ENCODE measurements around the gene CAPN12. TPM values are rescaled to one million over a fixed set of nuclear protein-coding genes. Genes with fewer than 3 reads are reported as not detected.

The CAPN12 gene
- total RNA-seq, 1 donor from 2014 or later = 12.4 TPM

DNA sequence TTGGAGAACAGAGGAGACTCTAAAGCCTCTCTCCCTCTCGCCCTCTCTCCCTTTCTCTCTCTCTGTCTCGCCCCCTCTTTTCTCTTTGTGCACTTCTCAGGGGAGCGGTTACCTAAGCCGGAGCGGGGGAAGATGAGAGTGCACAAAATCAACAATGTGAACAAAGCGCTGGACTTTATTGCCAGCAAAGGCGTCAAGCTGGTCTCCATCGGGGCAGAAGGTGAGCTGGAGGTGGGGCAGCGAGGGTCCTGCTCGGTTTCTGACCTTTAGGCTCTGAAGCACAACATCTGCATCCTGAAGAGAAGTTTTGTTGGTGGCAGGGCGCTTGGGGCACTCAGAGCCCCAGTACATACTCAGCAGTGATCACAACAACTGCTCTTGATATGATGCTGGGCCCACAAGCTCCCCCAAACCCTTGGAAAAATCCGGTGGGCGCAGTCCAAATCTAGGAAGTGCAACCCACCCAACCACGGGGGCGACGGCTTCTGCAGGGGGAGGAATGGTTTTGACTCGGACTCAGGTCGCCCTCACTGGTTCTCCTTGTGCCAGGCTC lies 43.3 kb downstream of the CAPN12 start:
- TF ChIP-seq, protein P1, sequence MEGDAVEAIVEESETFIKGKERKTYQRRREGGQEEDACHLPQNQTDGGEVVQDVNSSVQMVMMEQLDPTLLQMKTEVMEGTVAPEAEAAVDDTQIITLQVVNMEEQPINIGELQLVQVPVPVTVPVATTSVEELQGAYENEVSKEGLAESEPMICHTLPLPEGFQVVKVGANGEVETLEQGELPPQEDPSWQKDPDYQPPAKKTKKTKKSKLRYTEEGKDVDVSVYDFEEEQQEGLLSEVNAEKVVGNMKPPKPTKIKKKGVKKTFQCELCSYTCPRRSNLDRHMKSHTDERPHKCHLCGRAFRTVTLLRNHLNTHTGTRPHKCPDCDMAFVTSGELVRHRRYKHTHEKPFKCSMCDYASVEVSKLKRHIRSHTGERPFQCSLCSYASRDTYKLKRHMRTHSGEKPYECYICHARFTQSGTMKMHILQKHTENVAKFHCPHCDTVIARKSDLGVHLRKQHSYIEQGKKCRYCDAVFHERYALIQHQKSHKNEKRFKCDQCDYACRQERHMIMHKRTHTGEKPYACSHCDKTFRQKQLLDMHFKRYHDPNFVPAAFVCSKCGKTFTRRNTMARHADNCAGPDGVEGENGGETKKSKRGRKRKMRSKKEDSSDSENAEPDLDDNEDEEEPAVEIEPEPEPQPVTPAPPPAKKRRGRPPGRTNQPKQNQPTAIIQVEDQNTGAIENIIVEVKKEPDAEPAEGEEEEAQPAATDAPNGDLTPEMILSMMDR (IDR thresholded peaks at IDR 0.05) = no peak
- Mint-ChIP-seq H3K27me3 (no peaks in the 10 kb centered on the region), H3K4me3 (no peak overlapping the region), H3K4me1 (peaks cover 11% of the 10 kb centered on the region), H3K36me3 (ENCODE audit: low read depth) (peaks cover 58% of the 10 kb centered on the region), H3K27ac (peak overlapping the region; percentile 24), H3K9me3 (no peaks in the 10 kb centered on the region)
- intact Hi-C loops (cut with micrococcal nuclease) = no loop called here
- ChIA-PET POLR2A (no interaction called here), CTCF (no interaction called here)
- DNase-seq (no peak), ATAC-seq (ENCODE audit: low read depth) (no peak)

DNA sequence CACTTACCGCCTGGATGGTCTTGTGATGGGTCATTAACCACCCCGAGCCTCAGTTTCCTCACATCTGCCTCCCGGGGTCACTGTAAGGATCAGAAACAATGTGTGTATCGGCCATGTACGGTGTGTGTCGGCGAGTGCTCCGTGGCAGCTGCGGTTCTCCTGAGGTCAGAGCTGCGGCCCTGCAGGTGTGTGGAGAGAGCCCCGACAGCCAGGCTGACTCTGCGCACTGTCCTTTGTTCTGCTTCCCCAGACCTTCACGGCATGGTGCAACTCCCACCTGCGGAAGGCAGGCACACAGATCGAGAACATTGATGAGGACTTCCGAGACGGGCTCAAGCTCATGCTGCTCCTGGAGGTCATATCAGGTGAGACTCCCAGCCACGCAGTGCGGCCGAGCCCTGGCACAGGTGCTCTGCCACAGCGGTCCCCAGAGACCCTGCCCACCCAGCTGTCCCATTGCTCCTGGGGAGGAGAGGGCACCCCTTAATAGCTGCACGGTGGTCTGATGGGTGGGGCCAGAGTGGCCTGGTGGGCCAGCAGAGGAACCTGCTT lies 43.8 kb downstream of the CAPN12 start:
- Mint-ChIP-seq H3K4me3 (no peak overlapping the region), H3K27ac (peak overlapping the region; percentile 24), H3K36me3 (ENCODE audit: low read depth) (peaks cover 53% of the 10 kb centered on the region), H3K4me1 (peaks cover 17% of the 10 kb centered on the region), H3K27me3 (no peaks in the 10 kb centered on the region), H3K9me3 (no peaks in the 10 kb centered on the region)
- CTCF ChIA-PET = no interaction called here
- ATAC-seq (ENCODE audit: low read depth) (no peak), DNase-seq (no peak)
- TF ChIP-seq, protein P1 (IDR thresholded peaks at IDR 0.05) = no peak
- POLR2A ChIA-PET = interaction anchor here (0.7 kb wide), 1 partner anchor 35 kb away, joined by 3 read pairs; no protein-coding TSS in a partner anchor
- intact Hi-C loops (cut with micrococcal nuclease) = no loop called here

DNA sequence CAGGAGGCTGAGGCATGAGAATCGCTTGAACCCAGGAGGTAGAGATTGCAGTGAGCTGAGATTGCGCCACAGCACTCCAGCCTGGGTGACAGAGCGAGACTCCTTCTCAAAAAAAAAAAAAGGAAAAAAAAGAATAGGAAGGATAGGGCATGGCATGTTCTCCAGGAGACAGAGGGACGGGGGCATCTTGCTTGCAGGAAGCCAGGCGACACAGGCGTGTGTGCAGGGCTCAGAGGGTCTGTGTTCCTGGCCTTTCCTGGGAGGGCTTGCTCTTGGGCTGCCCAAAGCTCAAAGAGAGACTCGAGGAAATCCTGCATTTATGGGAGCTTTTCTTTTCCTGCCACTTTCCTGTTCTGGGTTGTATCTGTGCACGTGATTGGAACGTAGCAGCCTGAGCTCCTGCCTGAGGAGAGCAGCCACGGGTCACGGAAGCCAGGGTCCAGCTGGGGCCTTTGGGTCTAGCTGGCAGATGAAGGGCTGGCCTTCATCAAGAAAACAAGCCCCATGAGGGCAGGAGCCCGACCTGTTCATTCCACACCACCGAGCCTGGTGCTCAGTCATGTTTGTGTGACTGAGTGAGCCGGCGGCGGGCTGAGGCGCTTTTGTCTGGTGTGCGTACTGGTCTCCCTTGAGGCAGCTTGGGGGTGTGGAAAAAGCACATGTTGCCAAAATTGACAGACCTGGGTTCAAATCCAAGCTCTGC lies 44.5 kb downstream of the CAPN12 start:
- no peak for DNase-seq
- Mint-ChIP-seq H3K27ac (no peak overlapping the region), H3K27me3 (no peaks in the 10 kb centered on the region), H3K4me1 (peaks cover 23% of the 10 kb centered on the region), H3K9me3 (no peaks in the 10 kb centered on the region), H3K4me3 (no peak overlapping the region), H3K36me3 (ENCODE audit: low read depth) (peaks cover 49% of the 10 kb centered on the region)
- ChIA-PET CTCF (no interaction called here), POLR2A (interaction anchor here (0.7 kb wide), 1 partner anchor 36 kb away, joined by 3 read pairs; no protein-coding TSS in a partner anchor)
- intact Hi-C loops (cut with micrococcal nuclease) = no loop called here
- no peak for ATAC-seq (ENCODE audit: low read depth)
- TF ChIP-seq, protein P1 (IDR thresholded peaks at IDR 0.05) = no peak

DNA sequence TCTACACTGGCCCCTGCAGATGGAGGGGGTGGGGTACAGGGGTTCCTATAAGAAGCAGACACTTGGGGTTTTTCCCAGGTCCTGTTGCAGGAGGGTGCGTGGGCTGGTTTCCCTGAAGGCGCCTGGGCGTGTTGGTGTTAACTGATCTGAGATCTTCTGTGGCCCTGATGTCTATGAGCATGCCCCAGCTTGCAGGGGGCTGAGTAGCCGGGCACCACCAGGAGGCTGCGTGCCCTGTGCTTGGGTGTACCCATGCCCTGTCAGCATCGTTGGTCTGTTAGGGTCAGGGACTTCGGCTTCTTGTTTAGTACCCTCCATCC lies 45.3 kb downstream of the CAPN12 start:
- ATAC-seq (ENCODE audit: low read depth) = no peak
- Mint-ChIP-seq H3K36me3 (ENCODE audit: low read depth) (peaks cover 41% of the 10 kb centered on the region), H3K4me1 (peaks cover 31% of the 10 kb centered on the region), H3K27me3 (no peaks in the 10 kb centered on the region), H3K27ac (no peak overlapping the region), H3K4me3 (no peak overlapping the region), H3K9me3 (no peaks in the 10 kb centered on the region)
- ChIA-PET CTCF (no interaction called here), POLR2A (no interaction called here)
- DNase-seq = no peak
- TF ChIP-seq, protein P1 (IDR thresholded peaks at IDR 0.05) = no peak
- intact Hi-C loops (cut with micrococcal nuclease) = no loop called here

DNA sequence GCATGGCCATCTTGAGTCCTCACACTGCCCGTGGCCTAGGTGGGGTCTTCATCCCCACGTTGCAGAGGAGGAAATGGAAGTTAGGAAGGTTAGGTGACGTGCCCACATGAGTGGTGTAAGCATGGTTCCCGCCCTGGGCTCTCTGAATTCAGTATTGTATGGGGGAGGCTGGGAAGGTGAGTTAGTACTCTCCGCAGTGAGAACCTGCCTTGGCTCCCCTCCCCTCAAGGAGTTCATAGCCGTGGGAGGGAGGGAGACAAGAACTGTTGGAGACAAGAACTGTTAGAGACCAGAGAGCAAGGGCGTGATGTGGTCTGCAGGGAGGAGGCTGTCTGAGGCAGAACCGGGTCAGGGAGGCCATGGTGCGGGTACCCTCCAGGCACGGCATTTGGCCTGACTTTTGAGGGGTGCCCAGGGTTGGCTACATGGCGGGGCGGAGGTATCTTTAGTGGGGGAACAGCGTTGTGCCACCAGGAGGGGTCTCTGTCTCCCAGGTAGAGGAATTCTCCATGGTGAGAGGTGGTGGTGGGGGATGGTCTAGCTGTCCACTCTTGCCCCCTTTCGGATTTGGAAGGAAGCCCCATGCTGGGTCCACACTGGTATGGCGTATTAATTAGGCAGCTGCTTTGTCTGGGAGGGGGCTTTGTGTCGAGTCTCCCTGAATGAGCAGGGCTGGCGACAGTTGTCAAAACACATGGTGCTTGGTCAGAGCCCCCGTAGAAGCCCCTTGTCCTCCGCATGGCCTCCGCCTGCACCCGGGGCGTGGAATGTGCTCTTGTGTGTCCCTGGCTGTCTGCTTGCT lies 45.8 kb downstream of the CAPN12 start:
- ChIA-PET POLR2A (no interaction called here), CTCF (no interaction called here)
- TF ChIP-seq, protein P1 (IDR thresholded peaks at IDR 0.05) = no peak
- H3K36me3 Mint-ChIP-seq (ENCODE audit: low read depth) = peaks cover 35% of the 10 kb centered on the region
- peaks cover 37% of the 10 kb centered on the region for H3K4me1 Mint-ChIP-seq
- no peak overlapping the region for H3K4me3 Mint-ChIP-seq
- H3K27ac Mint-ChIP-seq = no peak overlapping the region
- ATAC-seq (ENCODE audit: low read depth) (no peak), DNase-seq (no peak)
- no peaks in the 10 kb centered on the region for H3K27me3 Mint-ChIP-seq
- no peaks in the 10 kb centered on the region for H3K9me3 Mint-ChIP-seq
- intact Hi-C loops (cut with micrococcal nuclease) = no loop called here
